Fibroblast of pulmonary artery (primary cell): Measurements from ENCODE around the gene ATAD2B.

ENCODE experiments used
- DNase-seq: peaks from one replicate; pipeline ENCODE4 v3.0.0-alpha.2; 2010; ENCODE audit warnings: low read depth
- H3K4me3 ChIP-seq: replicated peaks from 2 replicates; pipeline ENCODE4 v1.5.1; 2011; ENCODE audit warnings: low read depth, mild to moderate bottlenecking, control low read depth, low read length, moderate library complexity
- TF ChIP-seq, protein P1 (sequence below): IDR thresholded peaks from 2 replicates; pipeline ENCODE4 v1.5.1; 2011; ENCODE audit warnings: mild to moderate bottlenecking, control low read depth, low read length, inconsistent platforms; ENCODE audit errors: missing control alignments

The ATAD2B gene

DNA sequence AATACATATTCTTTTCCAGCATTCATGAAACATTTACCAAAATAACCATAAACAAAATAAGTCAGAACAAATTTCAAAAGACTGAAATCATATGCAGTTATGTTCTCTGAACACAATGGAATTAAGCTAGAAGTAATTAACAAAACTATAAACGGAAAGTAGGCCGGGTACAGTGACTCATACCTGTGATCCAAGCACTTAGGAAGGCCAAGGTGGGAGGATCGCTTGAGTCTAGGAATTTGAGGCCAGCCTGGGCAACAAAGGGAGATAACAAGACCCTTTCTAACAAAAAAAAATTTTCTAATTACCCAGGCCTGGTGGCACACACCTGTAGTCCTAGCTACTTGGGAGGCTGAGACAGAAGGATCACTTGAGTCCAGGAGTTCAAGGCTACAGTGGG lies 14.9 kb downstream of the ATAD2B start:
- DNase-seq = no peak
- TF ChIP-seq, protein P1, sequence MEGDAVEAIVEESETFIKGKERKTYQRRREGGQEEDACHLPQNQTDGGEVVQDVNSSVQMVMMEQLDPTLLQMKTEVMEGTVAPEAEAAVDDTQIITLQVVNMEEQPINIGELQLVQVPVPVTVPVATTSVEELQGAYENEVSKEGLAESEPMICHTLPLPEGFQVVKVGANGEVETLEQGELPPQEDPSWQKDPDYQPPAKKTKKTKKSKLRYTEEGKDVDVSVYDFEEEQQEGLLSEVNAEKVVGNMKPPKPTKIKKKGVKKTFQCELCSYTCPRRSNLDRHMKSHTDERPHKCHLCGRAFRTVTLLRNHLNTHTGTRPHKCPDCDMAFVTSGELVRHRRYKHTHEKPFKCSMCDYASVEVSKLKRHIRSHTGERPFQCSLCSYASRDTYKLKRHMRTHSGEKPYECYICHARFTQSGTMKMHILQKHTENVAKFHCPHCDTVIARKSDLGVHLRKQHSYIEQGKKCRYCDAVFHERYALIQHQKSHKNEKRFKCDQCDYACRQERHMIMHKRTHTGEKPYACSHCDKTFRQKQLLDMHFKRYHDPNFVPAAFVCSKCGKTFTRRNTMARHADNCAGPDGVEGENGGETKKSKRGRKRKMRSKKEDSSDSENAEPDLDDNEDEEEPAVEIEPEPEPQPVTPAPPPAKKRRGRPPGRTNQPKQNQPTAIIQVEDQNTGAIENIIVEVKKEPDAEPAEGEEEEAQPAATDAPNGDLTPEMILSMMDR = no peak
- no peak overlapping the region for H3K4me3 ChIP-seq

DNA sequence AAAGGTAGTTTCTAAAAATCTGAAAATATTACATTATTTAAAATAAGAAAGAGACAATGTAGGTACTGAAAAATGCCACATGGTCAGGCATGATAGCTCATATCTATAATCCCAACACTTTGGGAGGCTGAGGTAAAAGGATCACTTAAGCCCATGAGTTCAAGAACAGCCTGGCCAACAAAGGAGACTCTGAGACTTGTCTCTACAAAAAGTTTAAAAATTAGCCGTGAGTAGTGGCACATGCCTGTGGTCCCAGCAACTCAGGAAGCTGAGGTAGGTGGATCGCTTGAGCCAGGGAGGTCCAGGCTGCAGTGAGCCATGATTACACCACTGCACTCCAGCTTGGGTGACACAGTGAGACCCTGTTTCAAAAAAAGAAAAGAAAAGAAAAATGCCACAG lies 21.8 kb downstream of the ATAD2B start:
- DNase-seq = no peak
- H3K4me3 ChIP-seq = no peak overlapping the region
- TF ChIP-seq, protein P1 = no peak

DNA sequence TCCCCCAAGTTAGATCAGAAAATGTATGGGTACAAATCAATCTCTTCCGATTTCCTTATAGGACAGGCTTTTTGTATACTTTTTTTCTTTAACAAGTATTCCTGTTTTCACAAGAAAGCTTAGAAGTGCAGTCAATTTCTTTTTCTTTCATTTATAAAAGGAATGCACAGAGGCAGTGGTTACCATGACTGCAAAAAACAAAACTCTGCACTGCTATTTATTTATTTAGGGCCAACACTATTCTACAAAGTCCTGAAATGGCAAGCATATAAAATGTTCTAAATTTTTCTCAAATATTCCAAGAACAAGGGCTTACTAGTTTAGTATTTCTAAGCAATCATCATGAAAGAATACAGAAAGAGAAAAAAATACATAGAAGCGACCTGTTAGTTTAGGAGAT lies 22.2 kb downstream of the ATAD2B start:
- no peak overlapping the region for H3K4me3 ChIP-seq
- DNase-seq = peak; percentile 47

DNA sequence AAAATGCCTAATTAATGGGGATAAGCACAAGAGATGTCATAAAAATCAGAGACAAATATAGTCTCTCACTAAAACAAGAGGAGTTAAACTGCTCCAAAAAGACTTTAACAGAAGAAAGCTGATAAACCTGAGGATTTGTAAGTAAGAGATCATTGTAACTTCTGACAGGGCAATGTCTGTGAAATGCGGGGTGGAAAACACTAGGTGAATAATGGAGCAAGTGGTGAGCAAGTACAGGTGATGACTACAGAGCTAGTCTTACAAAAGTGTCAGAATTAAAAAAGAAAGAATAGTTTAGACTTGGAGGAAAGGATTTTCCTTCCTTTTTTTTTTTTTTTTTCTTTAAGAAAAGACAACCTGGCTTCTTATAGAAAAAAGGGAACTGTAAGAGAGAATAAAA lies 22.7 kb downstream of the ATAD2B start:
- TF ChIP-seq, protein P1 = no peak
- DNase-seq = no peak
- no peak overlapping the region for H3K4me3 ChIP-seq

More for the DNA sequence above, 22.2 kb downstream of the ATAD2B start:
- TF ChIP-seq, protein P1 = no peak

DNA sequence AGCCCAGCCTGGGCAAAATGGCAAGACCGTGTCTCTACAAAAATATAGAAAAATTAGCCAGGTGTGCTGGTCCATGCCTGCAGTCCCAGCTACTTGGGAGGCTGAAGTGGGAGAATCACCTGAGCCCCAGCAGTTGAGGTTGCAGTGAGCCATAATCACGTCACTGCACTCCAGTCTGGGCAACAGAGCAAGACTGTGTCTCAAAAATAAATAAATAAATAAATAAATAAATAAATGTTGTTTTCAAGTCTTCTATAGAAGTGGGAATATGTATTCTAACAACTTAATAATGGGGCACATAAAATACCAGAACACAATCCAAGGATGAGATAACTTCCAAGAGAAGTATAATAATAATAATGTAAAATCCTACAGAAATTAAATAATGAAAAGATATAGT lies 23.9 kb downstream of the ATAD2B start:
- no peak for DNase-seq
- TF ChIP-seq, protein P1 = no peak
- H3K4me3 ChIP-seq = no peak overlapping the region

DNA sequence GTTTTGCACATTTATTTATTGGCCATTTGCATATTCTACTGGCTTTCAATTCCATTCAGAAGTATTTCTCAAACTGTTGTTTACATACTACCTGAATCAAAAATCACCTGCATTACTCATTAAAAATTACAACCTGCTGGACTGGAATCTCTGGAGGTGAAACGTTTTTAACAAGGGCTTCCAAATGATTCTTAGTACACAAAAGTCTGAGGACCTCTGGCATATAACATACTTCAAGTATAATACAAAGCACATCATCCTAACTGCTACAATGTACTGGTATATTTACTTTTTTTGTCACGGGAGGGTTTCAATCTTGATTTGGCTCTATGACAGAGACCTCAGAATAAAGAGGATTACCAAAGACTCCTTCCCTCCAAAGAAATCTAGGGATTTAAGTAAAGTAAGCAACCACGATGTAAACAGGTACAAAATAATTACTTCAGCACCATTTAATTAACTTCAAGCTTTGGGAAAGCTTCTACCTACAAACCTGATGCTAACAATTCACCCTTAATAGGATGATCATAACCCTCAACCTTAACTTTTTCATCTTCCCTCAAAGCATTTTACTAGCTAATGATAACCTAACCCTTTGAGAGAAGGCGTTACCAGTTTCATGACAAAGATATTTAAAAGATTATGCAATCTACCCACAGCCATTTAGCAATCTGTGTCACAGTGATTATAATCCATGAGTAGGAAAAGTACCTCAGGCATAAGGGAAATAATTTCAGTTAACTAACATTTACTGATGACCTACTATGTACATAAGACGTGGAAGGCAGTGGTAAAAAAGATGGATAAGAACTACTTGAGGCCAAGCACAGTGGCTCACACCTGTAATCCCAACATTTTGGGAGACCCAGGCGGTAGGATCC lies 24.7 kb downstream of the ATAD2B start:
- H3K4me3 ChIP-seq = no peak overlapping the region
- TF ChIP-seq, protein P1 = no peak
- DNase-seq = peak; percentile 30
